GM21515 (cell line): ENCODE results near the gene MARVELD1.

Experiments
- ATAC-seq: cut with Tn5 transposase; IDR thresholded peaks from one replicate; pipeline ENCODE4 v1.9.1; 2021; ENCODE audit not compliant: unreplicated experiment

Gene MARVELD1

GRCh38 chr10:97754726-97755125 is 41.2 kb downstream of the MARVELD1 start:
- no peak for ATAC-seq

- ATAC-seq: no peak
Observed at GRCh38 chr10:97755718-97756117, 42.2 kb downstream of the MARVELD1 start.

GRCh38 chr10:97757471-97757870 is 43.9 kb downstream of the MARVELD1 start:
- no peak for ATAC-seq

- no peak for ATAC-seq
Observed at GRCh38 chr10:97759158-97759887, 45.8 kb downstream of the MARVELD1 start.

- no peak for ATAC-seq
Observed at GRCh38 chr10:97759946-97760345, 46.4 kb downstream of the MARVELD1 start.

- ATAC-seq: no peak
Observed at GRCh38 chr10:97760461-97761257, 47.1 kb downstream of the MARVELD1 start.

- ATAC-seq: no peak
Observed at GRCh38 chr10:97761331-97761865, 47.9 kb downstream of the MARVELD1 start.

GRCh38 chr10:97762056-97762455 is 48.5 kb downstream of the MARVELD1 start:
- no peak for ATAC-seq

GRCh38 chr10:97762816-97763215 is 49.3 kb downstream of the MARVELD1 start:
- no peak for ATAC-seq

GRCh38 chr10:97763411-97763810 is 49.9 kb downstream of the MARVELD1 start:
- ATAC-seq: no peak

GRCh38 chr10:97763947-97764346 is 50.4 kb downstream of the MARVELD1 start:
- no peak for ATAC-seq

GRCh38 chr10:97764519-97764931 is 51.0 kb downstream of the MARVELD1 start:
- no peak for ATAC-seq

- no peak for ATAC-seq
Observed at GRCh38 chr10:97765201-97765600, 51.7 kb downstream of the MARVELD1 start.

- no peak for ATAC-seq
Observed at GRCh38 chr10:97766106-97766810, 52.7 kb downstream of the MARVELD1 start.

GRCh38 chr10:97766996-97767924 is 53.7 kb downstream of the MARVELD1 start:
- ATAC-seq: no peak
